ENCODE data around the gene CDH5.

The CDH5 gene

DNA sequence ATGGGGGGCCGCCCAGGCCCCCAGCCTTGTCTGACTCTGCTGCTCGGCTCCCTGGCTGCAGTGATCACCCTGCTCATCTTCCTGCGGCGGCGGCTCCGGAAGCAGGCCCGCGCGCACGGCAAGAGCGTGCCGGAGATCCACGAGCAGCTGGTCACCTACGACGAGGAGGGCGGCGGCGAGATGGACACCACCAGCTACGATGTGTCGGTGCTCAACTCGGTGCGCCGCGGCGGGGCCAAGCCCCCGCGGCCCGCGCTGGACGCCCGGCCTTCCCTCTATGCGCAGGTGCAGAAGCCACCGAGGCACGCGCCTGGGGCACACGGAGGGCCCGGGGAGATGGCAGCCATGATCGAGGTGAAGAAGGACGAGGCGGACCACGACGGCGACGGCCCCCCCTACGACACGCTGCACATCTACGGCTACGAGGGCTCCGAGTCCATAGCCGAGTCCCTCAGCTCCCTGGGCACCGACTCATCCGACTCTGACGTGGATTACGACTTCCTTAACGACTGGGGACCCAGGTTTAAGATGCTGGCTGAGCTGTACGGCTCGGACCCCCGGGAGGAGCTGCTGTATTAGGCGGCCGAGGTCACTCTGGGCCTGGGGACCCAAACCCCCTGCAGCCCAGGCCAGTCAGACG is 36.2 kb downstream of the CDH5 start:
- H3K27ac ChIP-seq, result no peak overlapping the region
- ChIA-PET POLR2A (ENCODE audit: low non-redundant PET) (no interaction called here), CTCF (no interaction called here)

DNA sequence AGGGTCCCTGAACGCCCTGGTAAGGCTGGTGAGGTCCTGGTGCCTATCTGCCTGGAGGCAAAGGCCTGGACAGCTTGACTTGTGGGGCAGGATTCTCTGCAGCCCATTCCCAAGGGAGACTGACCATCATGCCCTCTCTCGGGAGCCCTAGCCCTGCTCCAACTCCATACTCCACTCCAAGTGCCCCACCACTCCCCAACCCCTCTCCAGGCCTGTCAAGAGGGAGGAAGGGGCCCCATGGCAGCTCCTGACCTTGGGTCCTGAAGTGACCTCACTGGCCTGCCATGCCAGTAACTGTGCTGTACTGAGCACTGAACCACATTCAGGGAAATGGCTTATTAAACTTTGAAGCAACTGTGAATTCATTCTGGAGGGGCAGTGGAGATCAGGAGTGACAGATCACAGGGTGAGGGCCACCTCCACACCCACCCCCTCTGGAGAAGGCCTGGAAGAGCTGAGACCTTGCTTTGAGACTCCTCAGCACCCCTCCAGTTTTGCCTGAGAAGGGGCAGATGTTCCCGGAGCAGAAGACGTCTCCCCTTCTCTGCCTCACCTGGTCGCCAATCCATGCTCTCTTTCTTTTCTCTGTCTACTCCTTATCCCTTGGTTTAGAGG is 37.1 kb downstream of the CDH5 start:
- ChIA-PET POLR2A (ENCODE audit: low non-redundant PET) (no interaction called here), CTCF (interaction anchor here (0.6 kb wide), 1 partner anchor 85 kb away, joined by 3 read pairs; no protein-coding TSS in a partner anchor)
- no peak overlapping the region for H3K27ac ChIP-seq
- TF ChIP-seq, protein P1, sequence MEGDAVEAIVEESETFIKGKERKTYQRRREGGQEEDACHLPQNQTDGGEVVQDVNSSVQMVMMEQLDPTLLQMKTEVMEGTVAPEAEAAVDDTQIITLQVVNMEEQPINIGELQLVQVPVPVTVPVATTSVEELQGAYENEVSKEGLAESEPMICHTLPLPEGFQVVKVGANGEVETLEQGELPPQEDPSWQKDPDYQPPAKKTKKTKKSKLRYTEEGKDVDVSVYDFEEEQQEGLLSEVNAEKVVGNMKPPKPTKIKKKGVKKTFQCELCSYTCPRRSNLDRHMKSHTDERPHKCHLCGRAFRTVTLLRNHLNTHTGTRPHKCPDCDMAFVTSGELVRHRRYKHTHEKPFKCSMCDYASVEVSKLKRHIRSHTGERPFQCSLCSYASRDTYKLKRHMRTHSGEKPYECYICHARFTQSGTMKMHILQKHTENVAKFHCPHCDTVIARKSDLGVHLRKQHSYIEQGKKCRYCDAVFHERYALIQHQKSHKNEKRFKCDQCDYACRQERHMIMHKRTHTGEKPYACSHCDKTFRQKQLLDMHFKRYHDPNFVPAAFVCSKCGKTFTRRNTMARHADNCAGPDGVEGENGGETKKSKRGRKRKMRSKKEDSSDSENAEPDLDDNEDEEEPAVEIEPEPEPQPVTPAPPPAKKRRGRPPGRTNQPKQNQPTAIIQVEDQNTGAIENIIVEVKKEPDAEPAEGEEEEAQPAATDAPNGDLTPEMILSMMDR (conservative IDR thresholded peaks at IDR 0.05; ENCODE audit: low read depth), result no peak
- no peak for DNase-seq (ENCODE audit: low spot score)

More for the DNA sequence above, 36.2 kb downstream of the CDH5 start:
- no peak for DNase-seq (ENCODE audit: low spot score)
- TF ChIP-seq, protein P1 (conservative IDR thresholded peaks at IDR 0.05; ENCODE audit: low read depth), result no peak

DNA sequence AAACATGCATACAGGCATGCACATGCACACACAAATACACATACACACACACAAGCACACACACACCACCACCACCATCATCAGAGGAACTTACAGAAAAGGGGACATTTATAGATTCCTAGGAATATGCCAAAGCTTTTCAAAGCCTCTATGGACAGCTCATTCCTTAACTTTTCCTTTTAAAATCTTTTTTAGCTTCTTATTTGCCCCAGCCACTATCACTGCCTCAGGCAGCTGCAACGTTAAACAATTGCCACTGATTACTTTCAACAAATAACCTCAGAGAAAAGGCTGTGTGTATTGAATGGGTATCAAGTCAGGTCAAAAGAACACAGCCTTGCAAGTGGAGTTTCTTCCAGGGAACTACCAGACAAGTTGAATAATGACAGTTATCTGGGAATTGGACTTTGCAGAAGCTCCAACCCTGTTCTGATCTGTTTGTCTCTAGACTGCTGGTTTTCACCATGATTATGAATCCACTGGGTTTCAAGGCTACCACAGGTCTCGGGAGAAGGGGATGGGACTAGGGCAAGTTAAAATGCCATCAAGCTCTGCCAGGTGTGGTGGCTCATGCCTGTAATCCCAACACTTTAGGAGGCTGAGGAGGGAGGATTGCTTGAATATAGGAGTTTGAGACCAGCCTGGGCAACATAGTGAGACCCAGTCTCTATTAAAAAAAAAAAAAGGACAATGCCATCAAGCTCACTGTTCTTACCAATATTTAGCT is 38.7 kb downstream of the CDH5 start:
- no peak for DNase-seq (ENCODE audit: low spot score)
- ChIA-PET CTCF (interaction anchor here (0.5 to 2.7 kb wide), 5 partner anchors 38 to 534 kb away, joined by 3 to 11 read pairs (median 4); no protein-coding TSS in a partner anchor), POLR2A (ENCODE audit: low non-redundant PET) (no interaction called here)
- H3K27ac ChIP-seq, result no peak overlapping the region
- TF ChIP-seq, protein P1 (conservative IDR thresholded peaks at IDR 0.05; ENCODE audit: low read depth), result no peak

DNA sequence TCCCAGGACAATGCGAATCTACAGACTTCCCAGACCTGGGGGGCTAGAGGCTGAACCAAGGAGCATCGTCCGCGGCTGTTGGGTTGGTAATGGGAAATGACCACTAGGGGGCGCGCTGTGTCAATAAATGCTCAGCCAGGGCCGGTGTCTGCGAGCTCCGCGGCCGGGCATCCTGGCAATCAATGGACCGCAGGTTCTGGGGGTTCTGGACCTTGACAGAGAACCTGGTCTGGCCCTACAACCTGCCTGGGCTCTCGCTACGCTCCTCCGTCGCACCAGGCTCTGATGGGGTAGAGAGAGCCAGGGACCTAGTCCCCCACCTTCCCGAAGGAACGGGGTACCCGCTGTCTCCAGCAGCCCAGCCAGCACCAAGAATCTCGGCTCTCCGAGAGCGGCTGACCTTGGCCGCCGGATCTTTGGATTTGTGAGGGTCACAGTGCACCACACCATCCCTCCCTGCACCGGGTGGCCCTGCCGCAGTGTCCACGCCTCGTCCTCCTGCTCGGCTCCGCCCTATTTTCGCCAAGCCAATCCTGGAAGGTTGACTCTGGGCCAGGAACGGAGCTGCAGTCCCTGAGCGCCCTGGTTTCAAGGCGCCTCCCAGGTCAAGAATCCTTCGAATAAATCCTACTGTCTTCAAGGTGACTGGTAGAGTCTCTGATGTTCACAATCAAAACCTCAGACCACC is 40.2 kb downstream of the CDH5 start:
- CTCF ChIA-PET, result interaction anchor here (0.6 to 2.7 kb wide), 25 partner anchors 8 to 474 kb away, joined by 3 to 11 read pairs (median 3); partner anchors contain the start of gene PDP2
- peak overlapping the region; percentile 77 for H3K27ac ChIP-seq

DNA sequence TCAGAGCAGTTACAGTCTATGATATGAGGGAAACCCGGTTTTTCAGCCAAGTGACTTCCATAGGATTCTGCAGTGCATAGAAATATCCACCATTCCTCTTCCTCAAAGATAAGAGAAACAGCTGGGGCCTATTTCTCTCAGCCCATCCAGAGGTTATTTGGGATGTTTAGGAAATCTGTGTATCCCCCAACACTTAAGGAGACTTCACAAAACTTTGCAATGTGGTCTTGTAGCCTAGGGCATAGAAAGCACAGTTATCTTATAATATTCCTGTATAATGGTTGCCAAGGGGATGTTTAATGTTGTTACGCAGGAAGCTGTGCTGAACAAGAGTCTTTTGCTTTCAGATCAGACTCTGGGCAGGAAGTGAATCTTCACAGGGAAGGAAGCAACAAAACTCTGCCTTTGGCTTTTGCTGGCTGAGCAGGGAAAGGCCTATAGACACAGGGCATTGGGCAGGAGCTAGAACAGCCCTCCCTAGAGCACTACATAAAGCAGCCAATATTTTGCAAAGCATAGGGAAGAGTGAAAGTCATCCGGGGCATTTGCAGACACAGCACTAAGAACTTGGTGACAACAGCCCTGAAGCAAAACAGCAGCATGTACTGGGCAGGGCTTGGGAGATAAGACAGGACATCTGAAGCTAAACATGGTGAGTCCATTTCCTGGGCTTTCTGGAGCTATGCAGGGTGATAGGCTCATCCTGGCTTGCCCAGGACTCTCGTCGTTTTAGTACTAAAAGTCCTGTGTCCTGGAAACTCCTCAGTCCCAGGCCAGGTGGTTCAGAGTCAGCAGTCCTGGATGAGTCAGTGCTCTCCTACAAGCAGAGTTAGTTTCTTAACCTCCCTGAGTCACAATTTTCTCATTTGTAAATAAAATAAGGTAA is 41.9 kb downstream of the CDH5 start:
- CTCF ChIA-PET, result no interaction called here
- DNase-seq (ENCODE audit: low spot score), result peak; percentile 81
- POLR2A ChIA-PET (ENCODE audit: low non-redundant PET), result no interaction called here
- H3K27ac ChIP-seq, result peak overlapping the region; percentile 97
- TF ChIP-seq, protein P1 (conservative IDR thresholded peaks at IDR 0.05; ENCODE audit: low read depth), result no peak

More for the DNA sequence above, 40.2 kb downstream of the CDH5 start:
- DNase-seq (ENCODE audit: low spot score), result peak; percentile 90
- TF ChIP-seq, protein P1 (conservative IDR thresholded peaks at IDR 0.05; ENCODE audit: low read depth), result peak; percentile 78
- POLR2A ChIA-PET (ENCODE audit: low non-redundant PET), result no interaction called here
